ENCODE results near the gene DHRS11.

- TF ChIP-seq CTCF (IDR thresholded peaks at IDR 0.05) (peak; percentile 39 to 84), POLR2A (IDR thresholded peaks at IDR 0.05) (no peak), POLR2AphosphoS5 (IDR thresholded peaks at IDR 0.05) (no peak), EP300 (IDR thresholded peaks at IDR 0.05) (no peak)
Observed at GRCh38 chr17:36602924-36603384, 11.3 kb downstream of the DHRS11 start.
